ENCODE results near the gene ANKRD11. TPM values are rescaled to one million over a fixed set of nuclear protein-coding genes. Genes with fewer than 3 reads are reported as not detected.

The ANKRD11 gene
- total and polyA plus RNA-seq, 12 donors: 47.7 to 93.6 (median 66.2) TPM

DNA sequence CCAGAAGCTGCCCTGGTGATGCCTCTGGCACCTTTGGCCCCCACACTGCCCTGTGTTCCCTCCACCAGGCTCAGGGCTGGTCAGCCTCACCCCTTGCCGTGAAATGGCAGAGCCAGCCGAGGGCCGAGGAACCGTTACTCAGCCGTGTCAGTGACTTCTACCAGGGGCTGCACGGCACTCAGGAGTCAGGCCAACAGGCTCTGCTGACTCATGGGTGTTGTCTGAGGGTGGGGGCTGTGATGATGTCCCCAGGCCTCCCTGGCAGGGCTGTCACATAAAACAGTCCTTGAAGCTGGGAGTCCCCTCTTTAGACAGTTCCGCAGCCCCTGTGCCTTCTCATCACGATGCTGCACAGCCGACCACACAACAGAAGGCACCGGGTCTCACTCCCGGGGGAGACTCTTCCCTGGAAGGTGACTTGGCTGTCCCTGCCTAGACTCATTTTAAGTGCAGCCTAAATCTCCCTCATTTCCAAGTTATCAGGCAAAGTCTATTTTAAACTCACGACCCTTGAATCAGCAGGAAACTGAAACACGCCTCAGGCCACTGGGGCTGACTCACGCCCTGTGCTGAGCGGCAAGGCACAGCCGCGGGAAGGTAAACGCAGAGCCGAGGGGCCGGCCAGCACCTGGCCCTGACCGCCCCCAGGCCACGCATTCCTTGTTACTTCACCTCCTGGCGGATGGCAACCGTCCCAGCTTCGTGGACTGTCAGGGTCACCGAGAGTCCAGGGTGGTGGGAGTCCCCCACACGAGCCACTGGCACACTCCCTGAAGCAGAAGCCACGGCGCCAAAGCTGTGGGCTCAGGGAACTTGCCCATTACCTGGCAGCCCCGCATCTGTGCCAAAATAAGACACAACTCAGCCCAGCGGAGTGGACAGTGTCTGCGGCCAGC lies 170.2 kb downstream of the ANKRD11 start:
- TF ChIP-seq, protein P1, sequence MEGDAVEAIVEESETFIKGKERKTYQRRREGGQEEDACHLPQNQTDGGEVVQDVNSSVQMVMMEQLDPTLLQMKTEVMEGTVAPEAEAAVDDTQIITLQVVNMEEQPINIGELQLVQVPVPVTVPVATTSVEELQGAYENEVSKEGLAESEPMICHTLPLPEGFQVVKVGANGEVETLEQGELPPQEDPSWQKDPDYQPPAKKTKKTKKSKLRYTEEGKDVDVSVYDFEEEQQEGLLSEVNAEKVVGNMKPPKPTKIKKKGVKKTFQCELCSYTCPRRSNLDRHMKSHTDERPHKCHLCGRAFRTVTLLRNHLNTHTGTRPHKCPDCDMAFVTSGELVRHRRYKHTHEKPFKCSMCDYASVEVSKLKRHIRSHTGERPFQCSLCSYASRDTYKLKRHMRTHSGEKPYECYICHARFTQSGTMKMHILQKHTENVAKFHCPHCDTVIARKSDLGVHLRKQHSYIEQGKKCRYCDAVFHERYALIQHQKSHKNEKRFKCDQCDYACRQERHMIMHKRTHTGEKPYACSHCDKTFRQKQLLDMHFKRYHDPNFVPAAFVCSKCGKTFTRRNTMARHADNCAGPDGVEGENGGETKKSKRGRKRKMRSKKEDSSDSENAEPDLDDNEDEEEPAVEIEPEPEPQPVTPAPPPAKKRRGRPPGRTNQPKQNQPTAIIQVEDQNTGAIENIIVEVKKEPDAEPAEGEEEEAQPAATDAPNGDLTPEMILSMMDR (IDR thresholded peaks at IDR 0.05): no peak
- H3K27me3 ChIP-seq: no peaks in the 10 kb centered on the region
- peak overlapping the region in 7 of 10 donors; percentile 6 to 29 (median 26) for H3K4me3 ChIP-seq
- intact Hi-C loops (cut with DNase I): loop anchor here in 1 of 10 donors (10.0 kb wide), 1 partner anchor 235 kb away; no protein-coding TSS in a partner anchor
- DNase-seq (peak in 1 of 2 donors; percentile 41), ATAC-seq (peak; percentile 27 to 80 (median 64))
- peak overlapping the region; percentile 42 to 92 (median 81) for H3K27ac ChIP-seq
- peaks cover 47 to 100% (median 97%) of the 10 kb centered on the region in 9 donors for H3K4me1 ChIP-seq
- H3K9me3 ChIP-seq: no peaks in the 10 kb centered on the region
- WGBS, 2 donors: 15 to 16% methylated on average over 32 of the region's 32 CpGs
- peaks cover 0 to 11% (median 0%) of the 10 kb centered on the region in 9 donors for H3K36me3 ChIP-seq

DNA sequence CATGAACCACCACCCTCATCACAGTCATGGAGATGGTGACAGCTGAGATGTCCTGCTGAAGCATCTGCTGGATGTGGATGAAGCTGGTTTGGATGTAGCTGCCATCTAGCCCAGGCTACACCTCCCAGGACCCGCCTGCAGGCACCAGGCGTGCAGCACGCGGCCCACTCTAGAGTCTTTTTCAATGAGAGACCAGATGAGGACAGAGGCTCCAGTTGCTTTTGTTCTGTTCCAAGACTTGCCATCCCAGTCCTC lies 170.8 kb downstream of the ANKRD11 start:
- Histone ChIP-seq H3K9me3 (no peaks in the 10 kb centered on the region), H3K27me3 (no peaks in the 10 kb centered on the region), H3K27ac (peak overlapping the region in 9 of 10 donors; percentile 53 to 92 (median 82)), H3K36me3 (peaks cover 0 to 13% (median 0%) of the 10 kb centered on the region in 9 donors), H3K4me1 (peaks cover 46 to 100% (median 97%) of the 10 kb centered on the region in 9 donors), H3K4me3 (peak overlapping the region in 2 of 10 donors; percentile 23 to 27)
- intact Hi-C loops (cut with DNase I): no loop called here
- TF ChIP-seq, protein P1 (IDR thresholded peaks at IDR 0.05): no peak
- DNase-seq (no peak), ATAC-seq (no peak)
- 91 to 92% methylated on average over 4 of the region's 4 CpGs for WGBS, 2 donors

DNA sequence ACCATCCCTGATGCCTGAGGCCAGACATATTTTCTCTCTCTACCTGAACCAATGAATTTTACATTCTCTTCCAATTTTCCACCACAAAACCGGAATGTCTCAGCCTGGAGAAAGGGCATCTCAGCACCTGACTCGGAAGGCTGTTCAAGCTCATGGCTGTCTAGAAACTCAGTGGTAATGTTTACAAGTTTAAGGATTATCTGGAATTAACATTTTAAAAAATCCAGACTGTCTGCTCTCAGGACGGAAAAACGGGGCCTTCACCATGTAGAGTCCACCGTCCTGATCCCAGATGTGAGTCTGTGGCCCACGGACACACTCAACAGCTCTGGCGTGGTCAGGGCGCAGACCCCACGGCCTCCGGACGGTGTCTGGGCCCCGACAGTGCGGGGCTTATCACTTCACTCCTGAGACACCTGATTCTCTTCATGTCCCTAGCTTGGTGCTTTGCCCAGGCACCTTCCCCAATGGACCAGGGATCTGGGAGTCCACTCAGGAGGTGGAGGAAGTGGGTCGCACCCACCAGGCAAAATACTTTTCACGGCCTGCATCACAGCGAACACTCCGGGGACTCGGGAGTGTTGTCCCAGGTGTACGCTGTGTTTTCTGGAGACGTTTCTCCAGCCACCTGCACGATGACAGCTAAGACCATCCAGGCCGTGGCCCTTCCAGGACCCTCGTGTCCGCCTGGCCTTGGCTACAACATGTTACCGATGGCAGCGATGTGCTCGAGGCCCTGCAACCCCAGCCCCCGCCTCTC lies 171.3 kb downstream of the ANKRD11 start:
- 90% methylated on average over 28 of the region's 28 CpGs for whole genome bisulfite sequencing, 2 donors
- peaks cover 0 to 10% (median 0%) of the 10 kb centered on the region in 9 donors for H3K36me3 ChIP-seq
- ATAC-seq: no peak
- intact Hi-C loops (cut with DNase I): no loop called here
- no peaks in the 10 kb centered on the region for H3K27me3 ChIP-seq
- DNase-seq: peak in 1 of 2 donors; percentile 9
- peak overlapping the region in 6 of 10 donors; percentile 75 to 92 (median 84) for H3K27ac ChIP-seq
- no peak overlapping the region for H3K4me3 ChIP-seq
- TF ChIP-seq, protein P1 (IDR thresholded peaks at IDR 0.05): no peak
- no peaks in the 10 kb centered on the region for H3K9me3 ChIP-seq
- peaks cover 48 to 100% (median 97%) of the 10 kb centered on the region in 9 donors for H3K4me1 ChIP-seq

DNA sequence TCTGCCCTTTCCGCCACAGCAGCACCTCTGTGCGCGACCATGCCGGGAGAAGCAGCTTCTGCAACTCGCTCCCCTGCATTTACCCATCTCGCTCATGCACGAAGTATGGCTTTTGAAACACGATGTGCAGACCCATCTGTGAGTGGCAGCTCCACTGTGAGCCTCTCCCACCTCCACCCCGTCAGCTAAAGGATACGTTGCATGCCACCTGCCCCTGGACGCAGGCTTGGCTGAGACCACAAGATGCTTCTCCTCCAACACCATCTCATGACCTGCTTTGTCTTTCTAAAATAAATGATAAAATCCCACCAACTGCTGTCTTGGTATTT lies 172.0 kb downstream of the ANKRD11 start:
- Histone ChIP-seq H3K4me1 (peaks cover 52 to 100% (median 98%) of the 10 kb centered on the region in 9 donors), H3K4me3 (no peak overlapping the region), H3K36me3 (peaks cover 0 to 8% (median 0%) of the 10 kb centered on the region in 9 donors), H3K27ac (no peak overlapping the region), H3K9me3 (no peaks in the 10 kb centered on the region), H3K27me3 (no peaks in the 10 kb centered on the region)
- no peak for DNase-seq
- TF ChIP-seq, protein P1 (IDR thresholded peaks at IDR 0.05): no peak
- ATAC-seq: no peak
- intact Hi-C loops (cut with DNase I): no loop called here
- WGBS, 2 donors: 93 to 95% methylated on average over 11 of the region's 11 CpGs

All from heart right ventricle (tissue), 16 donors.